Transverse colon (tissue), 4 donors: ENCODE measurements around the gene HSD11B2. TPM values are rescaled to one million over a fixed set of nuclear protein-coding genes. Genes with fewer than 3 reads are reported as not detected.

Source experiments
- DNase-seq: peaks from one replicate; pipeline ENCODE4 v3.0.0-alpha.2; 2019
- H3K27ac ChIP-seq, 4 donors: fragments of 200-600 bp; sonication (generic); 2 replicates each; pipeline ENCODE4 v1.5.1; 2016 to 2018; ENCODE audit warnings: inconsistent platforms in 4 of 4
- H3K27me3 ChIP-seq: fragments of 200-600 bp; sonication (generic); 2 replicates; pipeline ENCODE4 v1.5.1; 2017; ENCODE audit warnings: inconsistent platforms
- H3K36me3 ChIP-seq, 4 donors: fragments of 200-600 bp; sonication (generic); 2 replicates each; pipeline ENCODE4 v1.5.1; 2017 to 2019; ENCODE audit warnings: inconsistent platforms in 4 of 4
- H3K4me1 ChIP-seq, 4 donors: fragments of 200-600 bp; sonication (generic); 2 replicates each; pipeline ENCODE4 v1.5.1; 2017 to 2020; ENCODE audit warnings: inconsistent platforms in 4 of 4
- H3K4me3 ChIP-seq, 4 donors: fragments of 200-600 bp; sonication (generic); 1 replicate in 1 of 4; 2 replicates in 3 of 4; pipeline versions ENCODE4 v1.5.1 to v1.6.1; 2017 to 2019; ENCODE audit warnings: inconsistent platforms in 4 of 4
- H3K9me3 ChIP-seq, 2 donors: fragments of 200-600 bp; sonication (generic); 2 replicates each; pipeline ENCODE4 v1.5.1; 2017 to 2019; ENCODE audit warnings: inconsistent platforms in 2 of 2
- CTCF ChIP-seq, 5 experiments: fragments of 200-600 bp in 3 of 5; fragments of 450-650 bp in 2 of 5; sonication (generic) in 3 of 5; IDR thresholded peaks; 1 replicate in 2 of 5; 2 replicates in 3 of 5; pipeline ENCODE4 v1.5.1; 2016 to 2017; ENCODE audit warnings: antibody characterized with exemption in 5 of 5, inconsistent platforms in 3 of 5, mild to moderate bottlenecking in 2 of 5, moderate library complexity in 1 of 5
- EP300 ChIP-seq: sonication (generic); formaldehyde crosslinking; IDR thresholded peaks from one replicate; pipeline ENCODE4 v1.6.1; 2017; ENCODE audit warnings: antibody characterized with exemption, low read depth
- POLR2A ChIP-seq: fragments of 450-650 bp; IDR thresholded peaks from one replicate; pipeline ENCODE4 v1.6.1; 2016; ENCODE audit warnings: antibody characterized with exemption, mild to moderate bottlenecking, moderate library complexity
- POLR2AphosphoS5 ChIP-seq, 3 donors: sonication (generic); formaldehyde crosslinking; IDR thresholded peaks; one replicate each; pipeline ENCODE4 v1.6.1; 2016; ENCODE audit warnings: antibody characterized with exemption in 3 of 3
- WGBS, 2 donors: methylation state at CpG; one replicate each; pipeline ENCODE4 v1.1.5; 2018; ENCODE audit warnings: low coverage in 1 of 2; 5-methylcytosine and 5-hydroxymethylcytosine counted together
- in situ Hi-C, 4 donors: fragments of 200-750 bp; cut with MboI; loops; one replicate each; pipeline versions ENCODE4 v1.15.0 to v1.15.1; 2017; ENCODE audit warnings: low sequenced_read_pairs in 3 of 4, low pct_ligation_motif_present in 1 of 4, low pct_unique_long_range_greater_than_20kb in 1 of 4
- intact Hi-C: fragments of 100-400 bp; cut with DNase I; formaldehyde crosslinking; loops from one replicate; pipeline ENCODE4 v1.15.1; 2023; ENCODE audit warnings: low total_unique reads
- total RNA-seq, 4 donors: library from RNA; depleted of rRNA; stranded (reverse); fragments of >200 nt; gene quantifications; one replicate each; pipeline ENCODE4 v1.1.0, GENCODE V29; 2016

The HSD11B2 gene
- total RNA-seq, 4 donors from 2014 or later, result 667 to 1,081 (median 790) TPM

- no peaks in the 10 kb centered on the region for H3K9me3 ChIP-seq
- H3K27ac ChIP-seq, result peak overlapping the region; percentile 80 to 94 (median 87)
- H3K36me3 ChIP-seq, result peaks cover 0 to 5% (median 0%) of the 10 kb centered on the region in 4 donors
- no peak overlapping the region for H3K4me3 ChIP-seq
- H3K4me1 ChIP-seq, result peaks cover 54 to 86% (median 73%) of the 10 kb centered on the region in 4 donors
- TF ChIP-seq POLR2AphosphoS5 (IDR thresholded peaks at IDR 0.05) (peak in 2 of 3 donors; percentile 39 to 64), CTCF (IDR thresholded peaks at IDR 0.05) (no peak), EP300 (no peak), POLR2A (peak; percentile 21)
- in situ Hi-C loops, result no loop called here
- WGBS, 2 donors, result 43% methylated on average over 2 of the region's 2 CpGs; no CpG with 5 or more reads in 1 of the 2 donors
- H3K27me3 ChIP-seq, result no peaks in the 10 kb centered on the region
- peak; percentile 57 for DNase-seq
- intact Hi-C loops, result no loop called here
Measured at GRCh38 chr16:67451704-67452435, 20.9 kb downstream of the HSD11B2 start.

- intact Hi-C loops (no loop called here), in situ Hi-C loops (no loop called here)
- no peak for DNase-seq
- H3K4me1 ChIP-seq, result peaks cover 56 to 86% (median 75%) of the 10 kb centered on the region in 4 donors
- no peak overlapping the region for H3K4me3 ChIP-seq
- H3K9me3 ChIP-seq, result no peaks in the 10 kb centered on the region
- peaks cover 0 to 5% (median 0%) of the 10 kb centered on the region in 4 donors for H3K36me3 ChIP-seq
- WGBS, 2 donors, result 94 to 95% methylated on average over 3 to 5 of the region's 5 CpGs
- no peaks in the 10 kb centered on the region for H3K27me3 ChIP-seq
- peak overlapping the region; percentile 80 to 94 (median 87) for H3K27ac ChIP-seq
- TF ChIP-seq POLR2AphosphoS5 (IDR thresholded peaks at IDR 0.05), result no peak
- TF ChIP-seq POLR2A, result no peak
- no peak for TF ChIP-seq EP300
- no peak for TF ChIP-seq CTCF (IDR thresholded peaks at IDR 0.05)
Measured at GRCh38 chr16:67454104-67454503, 23.2 kb downstream of the HSD11B2 start.

- peaks cover 0 to 5% (median 0%) of the 10 kb centered on the region in 4 donors for H3K36me3 ChIP-seq
- peak overlapping the region in 2 of 4 donors; percentile 86 to 94 for H3K27ac ChIP-seq
- WGBS, 2 donors, result 92 to 100% methylated on average over 1 to 6 of the region's 6 CpGs
- TF ChIP-seq EP300 (no peak), POLR2A (no peak), CTCF (IDR thresholded peaks at IDR 0.05) (no peak), POLR2AphosphoS5 (IDR thresholded peaks at IDR 0.05) (no peak)
- DNase-seq, result no peak
- intact Hi-C loops (no loop called here), in situ Hi-C loops (no loop called here)
- H3K4me1 ChIP-seq, result peaks cover 56 to 86% (median 76%) of the 10 kb centered on the region in 4 donors
- no peaks in the 10 kb centered on the region for H3K27me3 ChIP-seq
- no peak overlapping the region for H3K4me3 ChIP-seq
- no peaks in the 10 kb centered on the region for H3K9me3 ChIP-seq
Measured at GRCh38 chr16:67454852-67455251, 23.9 kb downstream of the HSD11B2 start.

- in situ Hi-C loops, result no loop called here
Measured at GRCh38 chr16:67456391-67457081, 25.6 kb downstream of the HSD11B2 start.

More at GRCh38 chr16:67456391-67457081, 25.6 kb downstream of the HSD11B2 start:
- Histone ChIP-seq H3K27ac (peak overlapping the region; percentile 85 to 95 (median 94)), H3K4me1 (peaks cover 58 to 86% (median 77%) of the 10 kb centered on the region in 4 donors), H3K4me3 (peak overlapping the region in 1 of 4 donors; percentile 41), H3K36me3 (peaks cover 0 to 5% (median 0%) of the 10 kb centered on the region in 4 donors), H3K9me3 (no peaks in the 10 kb centered on the region), H3K27me3 (no peaks in the 10 kb centered on the region)
- peak; percentile 60 to 89 (median 71) for TF ChIP-seq CTCF (IDR thresholded peaks at IDR 0.05)
- TF ChIP-seq POLR2AphosphoS5 (IDR thresholded peaks at IDR 0.05), result peak in 2 of 3 donors; percentile 68 to 77
- TF ChIP-seq EP300, result no peak
- TF ChIP-seq POLR2A, result peak; percentile 69
- 36% methylated on average over 6 of the region's 6 CpGs; no CpG with 5 or more reads in 1 of the 2 donors for WGBS, 2 donors
- intact Hi-C loops, result no loop called here
- peak; percentile 83 for DNase-seq
